IPS DF 19.7 (cell line): ENCODE data around the gene MCTP1.
"Not testable (repeated sequence)": the region's sequence is repeated elsewhere in the genome, so short reads cannot be mapped to it uniquely, and the experiment has no call there.

Source experiments
- DNase-seq: peaks from one replicate; pipeline ENCODE4 v3.0.0-alpha.2; 2013; ENCODE audit warnings: low read depth, low spot score

The MCTP1 gene

GRCh38 chr5:95035891-95036685, 248.8 kb downstream of the MCTP1 start:
- no peak for DNase-seq

GRCh38 chr5:95032801-95033200, 252.1 kb downstream of the MCTP1 start:
- DNase-seq: no peak

- DNase-seq: no peak
These were observed 255.1 kb downstream of the MCTP1 start for GRCh38 chr5:95029569-95030366.

- DNase-seq: no peak
These were observed 257.1 kb downstream of the MCTP1 start for GRCh38 chr5:95027775-95028174.

- DNase-seq: no peak
These were observed 257.7 kb downstream of the MCTP1 start for GRCh38 chr5:95027151-95027721.

- DNase-seq: no peak
These were observed 258.2 kb downstream of the MCTP1 start for GRCh38 chr5:95026718-95027117.

- no peak for DNase-seq
These were observed 261.8 kb downstream of the MCTP1 start for GRCh38 chr5:95022967-95023695.

GRCh38 chr5:95020345-95020744, 264.5 kb downstream of the MCTP1 start:
- DNase-seq: no peak

- DNase-seq: no peak
These were observed 265.9 kb downstream of the MCTP1 start for GRCh38 chr5:95018946-95019345.

GRCh38 chr5:95018511-95018910, 266.4 kb downstream of the MCTP1 start:
- no peak for DNase-seq

GRCh38 chr5:95009812-95010211, 275.1 kb downstream of the MCTP1 start:
- no peak for DNase-seq

- DNase-seq: no peak
These were observed 276.8 kb downstream of the MCTP1 start for GRCh38 chr5:95007921-95008597.

- DNase-seq: no peak
These were observed 279.1 kb downstream of the MCTP1 start for GRCh38 chr5:95005811-95006210.

GRCh38 chr5:94998670-94999069, 286.2 kb downstream of the MCTP1 start:
- DNase-seq: no peak

- DNase-seq: not testable (repeated sequence)
These were observed 290.4 kb downstream of the MCTP1 start for GRCh38 chr5:94994537-94994936.

- DNase-seq: no peak
These were observed 291.4 kb downstream of the MCTP1 start for GRCh38 chr5:94993491-94993890.

- no peak for DNase-seq
These were observed 292.6 kb downstream of the MCTP1 start for GRCh38 chr5:94992325-94992724.

GRCh38 chr5:94983861-94984535, 300.9 kb downstream of the MCTP1 start:
- no peak for DNase-seq

GRCh38 chr5:94977437-94977836, 307.5 kb downstream of the MCTP1 start:
- no peak for DNase-seq

GRCh38 chr5:94976853-94977252, 308.0 kb downstream of the MCTP1 start:
- no peak for DNase-seq

- DNase-seq: no peak
These were observed 312.6 kb downstream of the MCTP1 start for GRCh38 chr5:94972268-94972667.
